Activated CD4-positive, CD25-positive, alpha-beta regulatory T cell treated with anti-CD3 and anti-CD28 coated beads, Interleukin-2, amount 50 U/mL, for 24 hours (primary cell): ENCODE data around the gene MTA1.

Source experiments
- ATAC-seq, 2 donors: fragments of 150-1000 bp; cut with Tn5 transposase; one replicate each; pipeline ENCODE4 v1.10.0; 2021; ENCODE audit warnings: mild to moderate bottlenecking in 1 of 2, moderate library complexity in 1 of 2

The MTA1 gene

DNA sequence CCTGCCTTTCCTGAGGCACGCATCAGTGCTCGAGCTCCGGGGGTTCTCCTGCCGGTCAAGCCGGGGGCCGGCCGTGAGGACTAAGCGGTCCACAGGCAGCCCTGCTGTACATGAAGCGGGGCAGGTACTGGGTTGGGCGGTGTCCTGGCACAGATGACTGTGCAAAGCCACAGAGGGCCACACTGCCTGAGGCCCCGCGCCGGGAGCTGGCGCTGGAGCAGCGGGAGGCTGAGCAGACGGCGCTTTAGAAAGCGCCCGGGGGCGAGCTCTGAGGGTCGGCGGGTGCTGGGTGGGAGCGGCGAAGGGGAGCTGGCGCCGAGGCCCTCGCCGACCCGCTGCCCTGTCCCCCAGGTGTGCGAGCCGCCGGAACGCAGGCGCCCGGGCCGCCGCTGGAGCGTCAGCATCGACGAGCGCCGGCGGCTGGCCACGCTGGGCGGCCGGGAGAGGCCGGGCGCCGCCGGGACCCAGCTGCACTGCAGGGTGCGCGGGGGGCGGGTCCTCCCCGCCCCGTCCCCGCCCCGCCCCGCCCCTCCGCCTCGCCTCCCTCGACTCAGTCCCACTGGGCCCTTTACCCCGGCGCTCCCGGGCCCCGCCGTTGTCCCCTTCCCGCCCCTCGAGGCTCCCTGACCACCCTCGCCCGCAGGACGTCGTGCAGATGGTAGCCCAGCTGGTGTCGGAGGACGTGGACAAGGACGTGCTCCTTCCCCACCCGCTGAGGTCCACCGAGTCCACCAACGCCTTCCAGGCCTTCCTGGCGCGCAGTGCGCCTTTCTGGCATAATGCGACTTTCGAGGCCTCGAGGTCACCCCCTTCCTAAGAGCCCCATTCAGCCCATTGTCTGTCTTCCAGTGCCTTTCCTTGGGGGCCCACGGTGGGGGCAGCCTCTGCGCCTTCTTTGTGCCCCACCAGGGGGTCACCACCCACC is 8.3 kb upstream of the MTA1 start:
- peak; percentile 31 to 46 for ATAC-seq

DNA sequence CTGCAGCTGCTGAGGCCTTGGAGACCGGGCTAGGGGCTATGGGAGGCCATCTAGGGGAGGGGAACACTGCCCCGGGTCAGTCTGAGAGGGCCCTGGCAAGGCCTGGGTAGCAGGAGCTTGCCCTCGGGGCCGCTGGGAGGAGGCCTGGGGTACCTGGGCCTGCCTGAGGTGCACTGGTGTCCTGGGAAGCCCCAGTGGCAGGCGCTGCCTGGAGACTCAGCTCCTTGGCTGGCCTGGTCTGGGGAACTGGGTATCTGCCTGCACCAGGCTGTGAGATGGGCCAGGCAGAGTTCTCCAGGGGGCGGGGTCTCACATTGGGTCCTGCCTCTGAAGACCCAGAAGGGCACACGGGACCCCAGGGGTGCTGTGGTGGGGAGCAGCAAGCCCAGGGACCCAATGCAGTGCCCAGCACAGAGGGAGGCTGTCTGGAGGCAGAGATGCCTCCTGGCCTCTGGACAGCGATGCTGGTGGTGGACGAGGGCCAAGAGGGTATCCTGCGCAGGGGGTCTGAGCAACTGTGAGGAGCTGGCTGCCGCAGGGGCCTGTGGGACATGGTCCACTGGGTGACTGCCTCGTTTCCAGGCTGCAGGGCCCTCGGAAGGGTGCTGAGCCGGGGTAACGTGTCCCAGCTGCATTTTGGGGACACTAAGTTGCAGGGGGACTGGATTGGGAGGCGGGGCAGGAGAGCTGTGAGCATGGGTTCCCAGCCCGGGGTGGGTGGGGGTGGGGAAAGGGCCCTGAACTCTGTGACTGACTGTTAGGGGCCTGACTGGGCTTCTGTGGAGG is 7.4 kb upstream of the MTA1 start:
- ATAC-seq = no peak

- no peak for ATAC-seq
Observed at GRCh38 chr14:105412771-105413543, 6.7 kb upstream of the MTA1 start.

DNA sequence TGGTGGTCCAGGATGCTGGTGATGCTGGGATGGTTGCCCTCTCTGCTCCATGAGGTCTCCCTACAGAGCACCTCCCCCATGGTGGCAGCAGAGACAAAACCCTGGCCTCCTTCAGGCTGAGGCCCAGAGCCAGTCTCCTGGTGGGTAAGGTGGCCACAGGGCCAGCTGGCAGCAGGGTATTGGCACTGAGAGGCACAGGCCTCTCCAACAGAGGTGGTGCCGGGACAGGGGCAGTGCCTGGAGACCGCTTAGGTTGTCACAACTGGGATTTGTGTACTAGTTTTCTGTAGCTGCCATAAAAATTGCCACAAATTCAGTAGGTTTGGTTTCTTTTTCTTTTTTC is 6.1 kb upstream of the MTA1 start:
- ATAC-seq = no peak

DNA sequence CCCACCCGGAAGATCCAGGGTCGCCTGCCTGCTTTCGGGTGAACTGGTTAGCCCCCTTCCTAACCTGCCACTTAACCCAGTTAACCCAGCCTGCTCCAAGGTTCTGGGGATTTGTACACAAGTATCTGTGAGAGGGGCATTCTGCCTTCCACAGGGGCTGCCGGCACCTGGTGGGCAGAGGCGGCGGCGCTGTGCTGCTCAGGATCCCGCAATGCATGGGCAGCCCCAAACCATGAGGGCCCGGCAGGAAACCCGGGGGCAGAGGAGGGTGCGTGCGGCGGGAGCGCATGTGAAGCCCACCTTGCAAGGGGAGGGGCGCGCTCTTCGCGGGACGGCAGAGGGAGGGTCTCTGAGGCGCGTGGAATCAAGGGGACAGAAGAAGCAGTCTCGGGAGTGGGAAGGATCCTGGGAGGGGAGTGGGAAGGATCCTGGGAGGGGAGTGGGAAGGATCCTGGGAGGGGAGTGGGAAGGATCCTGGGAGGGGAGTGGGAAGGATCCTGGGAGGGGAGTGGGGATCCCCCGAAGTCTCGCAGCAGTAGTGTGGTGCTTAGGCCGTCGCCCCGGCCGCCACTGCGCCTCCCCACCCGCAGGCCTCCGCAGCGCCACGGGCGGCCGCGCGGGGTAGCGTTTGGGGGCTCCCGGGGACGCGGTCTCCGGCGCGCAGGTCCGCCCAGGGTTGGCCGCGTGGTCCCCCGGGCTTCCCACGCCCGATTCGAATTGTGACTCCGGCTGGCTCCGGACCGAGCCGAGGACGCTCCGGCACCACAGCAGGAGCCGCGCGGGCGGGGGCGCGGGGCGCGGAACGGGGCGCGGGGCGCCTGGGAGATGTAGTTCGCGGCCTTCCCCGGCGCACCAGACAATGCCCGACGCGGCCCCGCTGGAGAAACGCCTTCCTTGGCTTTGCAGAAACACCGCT is 4.9 kb upstream of the MTA1 start:
- peak; percentile 81 to 86 for ATAC-seq

- no peak for ATAC-seq
Observed at GRCh38 chr14:105415481-105416428, 3.9 kb upstream of the MTA1 start.

GRCh38 chr14:105416671-105417070 is 3.0 kb upstream of the MTA1 start:
- no peak for ATAC-seq

DNA sequence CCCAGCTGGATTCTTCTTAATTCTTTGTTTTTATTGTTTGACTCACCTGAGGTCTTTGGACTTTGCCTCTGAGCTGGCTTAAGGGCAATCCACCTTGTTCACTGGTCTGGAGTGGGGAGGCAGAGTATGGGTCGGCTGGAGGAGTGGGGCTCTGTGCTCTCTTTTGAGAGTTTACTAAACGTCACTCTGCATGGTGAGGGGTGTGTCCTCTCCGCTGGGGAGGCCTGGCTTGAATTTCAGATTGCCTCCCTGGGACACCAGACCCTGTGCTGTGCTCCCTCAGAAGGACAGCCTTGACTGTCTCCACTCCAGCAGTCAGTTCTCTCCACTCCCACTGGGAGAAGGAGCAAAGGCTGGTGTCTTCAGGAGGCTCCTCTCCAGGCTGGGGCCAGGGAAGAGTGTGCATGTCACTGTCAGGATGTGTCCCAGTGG is 1.9 kb upstream of the MTA1 start:
- ATAC-seq = no peak

- ATAC-seq = no peak
Observed at GRCh38 chr14:105418269-105419194, 1.1 kb upstream of the MTA1 start.

DNA sequence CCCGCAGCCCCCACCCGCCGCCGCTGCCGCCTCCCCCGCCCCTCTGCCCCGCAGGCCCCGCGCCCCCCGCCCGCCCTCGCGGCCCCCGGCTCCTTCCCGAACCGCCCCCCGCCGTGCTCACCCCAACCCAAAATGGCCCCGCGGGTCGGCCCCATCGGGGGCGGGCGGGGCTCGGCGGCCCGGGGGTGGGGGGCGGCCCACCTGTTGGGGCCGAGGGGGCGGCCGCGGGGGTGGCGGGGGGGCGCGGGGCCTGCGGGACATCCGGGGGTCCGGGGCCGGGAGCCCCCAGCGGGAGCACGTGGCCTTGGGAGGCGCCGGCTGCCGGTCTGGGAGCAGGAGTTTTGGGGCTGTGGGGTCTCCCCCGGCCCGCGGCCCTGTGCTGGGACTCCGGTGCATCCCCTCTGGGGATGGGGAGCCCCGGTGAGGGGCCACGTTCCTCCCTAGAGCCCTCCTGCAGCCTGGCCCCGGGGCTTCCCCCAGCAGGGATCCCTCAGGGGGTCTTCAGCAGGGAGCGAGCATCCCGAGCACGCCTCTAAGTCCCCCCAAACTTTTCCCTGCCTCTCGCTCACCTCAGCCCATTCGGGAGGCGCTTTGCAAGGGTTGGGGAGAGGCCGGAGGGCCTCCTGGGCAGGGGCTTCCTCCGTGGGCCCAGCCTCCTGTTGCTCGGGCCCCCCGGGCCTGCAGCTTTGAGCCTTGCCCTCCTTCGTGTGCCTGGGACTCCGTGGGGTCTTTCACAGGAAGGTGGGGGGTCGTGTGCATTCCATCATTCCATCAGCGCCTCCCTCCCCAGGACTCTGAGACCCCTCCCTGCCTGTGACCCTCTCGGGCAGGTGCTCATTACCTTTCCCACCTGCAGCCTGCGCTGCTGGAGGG is 710 bp downstream of the MTA1 start:
- ATAC-seq = peak; percentile 18

GRCh38 chr14:105420974-105421674 is 1.5 kb downstream of the MTA1 start:
- no peak for ATAC-seq

DNA sequence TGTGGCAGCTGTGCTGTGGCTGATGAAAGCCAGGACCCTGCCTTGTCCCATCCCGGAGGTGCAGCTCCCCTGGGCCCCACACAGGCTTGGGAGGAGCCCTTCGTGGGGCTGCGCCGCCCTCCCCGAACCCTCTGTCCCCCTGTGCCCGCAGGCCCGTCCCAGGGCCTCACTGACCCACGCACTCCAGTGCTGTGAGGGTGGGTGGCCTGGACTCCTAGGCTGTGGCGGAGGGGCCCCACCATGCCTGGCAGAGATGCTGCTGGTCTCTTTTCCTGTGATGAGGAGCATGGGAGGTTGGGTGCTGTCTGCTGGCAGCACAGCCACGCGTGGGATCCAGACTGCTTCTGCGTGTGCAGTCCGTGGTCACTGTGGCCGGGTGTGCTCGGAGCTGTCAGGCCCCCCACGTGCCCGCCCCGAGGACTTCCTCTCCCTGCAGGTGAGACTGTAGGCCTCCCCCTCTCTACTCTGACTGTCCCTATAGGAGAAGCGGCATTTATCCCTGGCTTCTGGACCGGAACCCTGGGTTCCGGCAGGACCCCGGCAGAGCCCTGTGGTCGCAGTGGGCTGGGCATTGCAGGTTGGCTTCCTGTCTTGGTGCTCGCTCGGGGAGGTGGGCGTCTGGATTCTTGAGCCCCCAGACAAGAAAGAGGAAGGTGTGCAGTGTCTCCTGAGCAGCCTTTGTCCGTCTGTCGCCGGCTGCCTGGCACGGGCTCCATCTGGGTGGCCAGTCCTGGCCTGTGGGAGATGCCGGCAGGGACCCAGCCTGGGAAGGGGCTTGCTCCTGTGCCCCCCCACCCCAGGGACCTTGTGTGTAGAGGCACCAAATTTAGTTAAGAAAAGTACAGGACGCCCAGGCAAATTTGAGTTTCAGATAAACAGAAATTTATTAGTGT is 2.3 kb downstream of the MTA1 start:
- no peak for ATAC-seq

- no peak for ATAC-seq
Observed at GRCh38 chr14:105422695-105423487, 3.3 kb downstream of the MTA1 start.

DNA sequence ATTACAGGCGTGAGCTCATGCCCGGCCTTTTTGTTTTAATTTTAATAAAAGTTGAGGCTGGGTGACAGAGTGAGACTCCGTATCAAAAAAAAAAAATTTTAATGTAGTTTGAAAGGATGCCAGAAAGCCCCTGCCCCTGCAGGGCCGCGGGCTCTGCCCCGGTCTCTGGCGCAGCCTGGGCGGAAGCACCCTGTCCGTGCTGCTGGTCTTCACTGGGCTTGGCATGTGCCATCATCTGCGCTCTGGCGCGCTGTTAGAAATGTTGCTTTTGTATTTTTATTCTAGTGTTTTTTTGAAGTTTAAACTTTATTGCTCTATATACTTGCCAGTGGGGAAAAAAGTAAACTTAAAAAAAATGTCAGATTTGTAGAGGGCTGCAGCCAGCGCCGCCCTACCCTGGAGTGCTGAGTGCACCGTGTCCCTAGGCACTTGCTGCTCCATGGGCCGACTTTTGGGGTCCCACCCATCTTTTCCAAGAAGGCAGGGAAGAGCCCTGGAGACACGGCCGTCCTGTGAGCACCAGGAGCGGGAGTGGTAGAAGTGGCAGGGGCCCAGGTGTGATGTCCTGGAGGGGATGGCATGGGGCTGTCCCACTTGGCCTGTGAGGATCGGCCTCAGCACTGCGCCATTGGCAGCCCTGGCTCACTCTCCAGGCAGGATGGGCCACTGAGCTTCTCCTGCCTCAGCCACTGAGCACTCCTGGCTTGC is 4.0 kb downstream of the MTA1 start:
- no peak for ATAC-seq

- no peak for ATAC-seq
Observed at GRCh38 chr14:105424861-105425260, 5.2 kb downstream of the MTA1 start.
